LoVo (cell line): Measurements from ENCODE around the gene SRSF4.

Source experiments
- DNase-seq: peaks from one replicate; pipeline ENCODE4 v3.0.0-alpha.2; 2016; ENCODE audit warnings: low spot score

The SRSF4 gene

DNA sequence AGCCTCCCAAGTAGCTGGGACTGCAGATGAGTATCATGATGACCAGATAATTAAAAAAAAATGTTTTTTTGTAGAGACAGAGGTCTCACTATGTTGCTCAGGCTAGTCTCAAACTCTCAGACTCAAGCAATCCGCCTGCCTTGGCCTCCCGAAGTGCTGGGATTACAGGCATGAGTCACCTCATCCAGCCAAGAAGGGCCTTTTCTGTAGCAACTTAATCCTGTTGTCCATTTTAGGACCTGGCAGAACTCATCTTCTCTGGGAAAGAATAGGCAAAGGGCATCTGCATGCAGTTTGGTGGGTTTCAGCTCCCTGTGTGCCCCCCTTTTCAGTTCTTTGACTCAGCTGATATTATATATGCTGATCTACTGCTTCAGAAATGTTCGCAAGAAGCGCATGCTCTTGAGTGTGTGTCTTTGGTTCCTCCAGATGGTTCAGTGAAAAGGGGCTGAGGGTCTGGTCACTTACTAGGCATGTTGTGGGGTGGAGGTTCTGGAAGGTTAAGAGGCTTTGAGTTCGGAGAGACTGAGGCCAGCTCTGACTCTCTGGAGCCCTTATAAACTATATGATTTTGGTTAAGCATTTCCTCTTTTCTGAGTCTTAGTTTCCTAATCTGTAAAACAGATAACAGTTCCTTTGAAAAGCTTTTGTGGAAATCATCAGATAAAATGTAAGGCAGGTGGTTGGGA lies 19.4 kb upstream of the SRSF4 start:
- no peak for DNase-seq

DNA sequence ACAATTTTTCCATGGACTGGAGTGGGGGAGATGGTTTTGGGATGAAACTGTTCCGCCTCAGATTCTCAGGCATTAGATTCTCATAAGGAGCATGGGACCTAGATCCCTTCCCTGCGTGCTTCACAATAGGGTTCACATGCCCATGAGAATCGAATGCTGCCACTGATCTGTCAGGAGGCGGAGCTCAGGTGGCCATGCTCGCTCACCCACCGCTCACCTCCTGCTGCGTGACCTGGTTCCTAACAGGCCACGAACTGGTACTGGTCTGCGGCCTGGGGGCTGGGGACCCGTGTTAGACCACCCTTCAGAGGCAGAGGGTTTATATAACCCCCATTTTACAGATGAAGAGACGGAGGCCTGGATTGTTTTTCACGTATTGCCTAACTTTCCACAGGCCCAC lies 16.3 kb upstream of the SRSF4 start:
- DNase-seq: no peak

DNA sequence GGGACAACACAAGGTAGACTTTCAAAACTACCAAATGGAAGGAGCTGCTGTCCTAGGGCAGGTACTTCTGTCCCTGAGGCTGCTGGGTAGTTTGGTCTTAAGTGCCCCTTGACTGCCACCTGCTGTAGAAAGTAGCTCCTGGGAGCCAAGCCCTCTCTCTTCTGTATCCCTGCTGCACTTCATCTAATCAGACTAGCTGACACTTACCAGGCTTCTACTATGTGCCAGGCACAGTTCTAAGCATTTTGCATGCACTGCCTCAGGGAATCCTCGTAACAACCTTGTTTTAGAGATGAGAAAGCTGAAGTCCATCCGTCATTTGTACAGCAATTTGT lies 15.9 kb upstream of the SRSF4 start:
- no peak for DNase-seq

DNA sequence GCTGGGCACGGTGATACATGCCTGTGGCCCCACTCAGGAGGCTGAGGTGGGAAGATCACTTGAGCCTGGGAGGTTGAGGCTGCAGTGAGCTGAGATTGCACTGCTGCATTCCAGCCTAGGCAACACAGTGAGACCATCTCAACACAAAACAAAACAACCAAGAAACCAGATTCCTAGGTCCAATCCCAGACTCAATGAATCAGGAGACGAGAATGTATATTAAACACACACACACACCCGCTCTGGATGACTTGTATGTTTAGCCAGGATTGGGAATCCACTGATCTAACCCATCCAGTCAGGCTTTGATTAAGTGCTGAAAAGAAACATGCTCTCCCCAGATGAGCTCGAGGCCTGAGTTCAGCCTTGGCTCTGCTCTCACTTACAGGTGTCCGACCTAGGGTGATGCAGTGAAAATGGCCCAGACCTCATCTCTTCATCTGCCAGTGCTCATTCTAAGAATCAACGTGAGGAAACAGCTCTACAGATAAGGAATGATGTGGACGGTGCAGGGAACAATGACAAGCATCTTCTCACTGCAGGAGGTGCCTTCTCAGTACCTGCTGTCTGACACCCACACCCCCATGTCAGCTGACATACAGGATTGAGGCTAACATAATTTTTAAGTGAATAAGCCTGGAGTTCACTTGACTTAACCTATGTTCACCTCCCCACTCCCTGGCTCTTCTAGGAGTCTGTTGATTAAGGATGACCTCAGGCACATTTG lies 15.3 kb upstream of the SRSF4 start:
- no peak for DNase-seq

DNA sequence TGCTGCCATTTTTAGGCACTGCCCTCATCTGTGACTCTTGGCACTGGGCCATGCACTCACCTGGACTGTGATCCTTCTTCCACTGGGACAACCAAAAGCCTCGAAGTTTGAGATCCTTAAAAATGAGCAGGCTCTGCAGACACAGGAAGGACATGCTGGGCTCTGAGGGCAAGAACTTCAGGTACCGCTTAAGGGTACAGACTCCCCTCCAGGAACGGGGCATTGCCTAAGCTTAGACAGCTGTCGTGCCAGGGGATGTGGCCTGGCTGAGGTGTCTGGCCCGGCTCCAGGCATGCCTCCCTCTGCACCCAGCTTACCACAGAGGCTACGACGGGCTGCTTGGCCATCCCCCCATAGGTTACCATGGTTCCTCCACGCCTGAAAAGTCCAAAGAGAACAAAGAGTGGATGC lies 14.2 kb upstream of the SRSF4 start:
- DNase-seq: no peak

DNA sequence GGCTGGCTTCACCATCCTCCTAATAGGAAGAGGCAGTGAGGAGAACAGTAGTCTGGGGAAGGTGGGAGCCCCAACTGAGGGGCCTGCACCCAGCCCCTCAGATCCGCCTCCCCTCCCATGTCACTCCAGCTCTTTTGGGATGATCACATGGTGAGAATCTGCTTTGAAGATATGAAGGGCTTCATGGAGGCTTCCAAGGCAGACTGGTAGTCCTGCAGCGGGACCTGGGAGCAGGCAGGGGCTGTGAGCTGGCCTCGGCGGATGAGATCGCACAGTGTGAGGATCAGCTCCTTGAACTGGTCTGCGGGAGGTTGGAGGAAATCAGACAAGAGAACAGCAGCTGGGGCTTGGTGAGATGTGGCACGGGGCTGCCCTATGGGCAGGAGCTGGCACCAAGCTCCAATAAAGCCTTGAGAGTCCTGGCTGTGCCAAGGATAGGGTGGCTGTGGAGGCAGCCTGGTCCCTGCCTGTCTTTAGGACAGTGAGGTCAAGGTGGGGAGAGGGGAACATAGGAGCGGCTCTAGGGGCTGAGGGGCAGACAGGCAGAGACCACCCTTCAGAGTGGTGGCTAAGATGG lies 12.3 kb upstream of the SRSF4 start:
- DNase-seq: no peak

DNA sequence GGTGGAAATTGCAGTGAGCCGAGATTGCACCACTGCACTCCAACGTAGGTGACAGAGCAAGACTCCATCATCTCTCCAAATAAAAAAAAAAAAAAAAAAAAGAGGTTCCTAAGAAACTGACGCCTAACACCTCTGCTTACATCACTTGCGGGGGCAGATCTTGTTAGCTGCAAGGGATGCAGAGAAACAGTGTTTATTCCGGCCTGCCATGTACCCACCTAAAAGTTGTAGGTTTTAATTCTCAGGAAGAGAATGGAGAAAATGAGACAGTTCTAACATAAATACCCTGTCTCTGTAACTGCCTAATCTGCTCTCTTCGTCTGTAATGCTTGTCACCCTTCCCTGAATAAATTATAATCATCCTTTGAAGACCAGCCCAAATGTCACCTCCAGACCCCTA lies 9.0 kb upstream of the SRSF4 start:
- DNase-seq: no peak

DNA sequence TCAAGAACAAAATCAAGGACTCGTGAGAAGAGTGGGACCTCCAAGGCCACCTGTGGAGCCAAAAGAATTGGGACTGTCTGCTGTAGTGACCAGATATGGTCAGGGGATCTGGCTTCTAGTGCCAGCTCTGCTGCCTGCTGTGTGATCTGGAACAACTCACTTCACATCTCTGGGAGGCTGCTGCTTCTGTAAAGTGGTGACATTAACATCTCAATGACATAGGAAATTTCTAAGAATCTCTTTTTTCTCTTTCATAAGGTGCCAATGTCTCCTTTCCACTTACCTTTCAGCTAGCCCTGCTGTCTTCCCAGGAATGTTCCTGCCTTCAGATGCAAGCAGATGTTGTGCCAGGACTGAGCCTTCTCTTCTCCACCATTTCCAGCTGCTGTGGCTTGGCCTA lies 5.0 kb upstream of the SRSF4 start:
- no peak for DNase-seq

DNA sequence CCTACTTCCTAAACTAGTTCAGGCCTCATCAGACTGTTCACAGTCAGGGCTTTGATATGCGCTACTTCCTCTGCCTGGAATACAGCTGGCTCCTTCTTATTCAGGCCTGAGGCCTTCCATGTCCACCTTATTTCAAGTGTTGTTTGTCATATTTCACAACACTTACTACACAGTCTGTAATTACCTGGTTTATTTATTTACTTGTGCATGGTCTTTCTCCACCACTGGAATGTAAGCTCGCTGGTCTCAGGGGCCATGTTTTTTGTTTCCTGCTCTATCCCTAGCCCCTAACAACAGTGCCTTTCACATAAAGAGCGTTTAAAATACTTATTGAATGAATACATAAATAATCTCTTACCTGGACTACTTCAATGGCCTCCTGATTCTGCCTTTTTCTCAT lies 4.6 kb upstream of the SRSF4 start:
- DNase-seq: no peak

DNA sequence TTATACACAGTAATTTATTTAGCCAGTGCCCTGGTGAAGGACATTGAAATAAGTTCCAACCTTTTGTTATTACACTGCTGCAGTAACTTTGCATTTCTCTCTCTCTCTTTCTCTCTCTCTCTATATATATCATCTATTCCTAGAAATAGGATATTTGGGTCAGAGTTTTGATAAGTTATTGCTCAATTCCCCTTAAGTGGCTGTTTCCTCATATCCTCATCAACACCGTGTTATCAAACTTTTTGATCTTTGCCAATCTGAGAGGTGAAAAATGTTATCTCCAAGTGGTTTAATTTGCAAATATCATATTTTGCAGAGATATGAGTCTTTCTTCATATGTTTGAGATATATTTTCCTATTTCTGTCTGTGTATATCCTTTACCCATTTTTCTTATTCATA lies 1.6 kb upstream of the SRSF4 start:
- DNase-seq: no peak

DNA sequence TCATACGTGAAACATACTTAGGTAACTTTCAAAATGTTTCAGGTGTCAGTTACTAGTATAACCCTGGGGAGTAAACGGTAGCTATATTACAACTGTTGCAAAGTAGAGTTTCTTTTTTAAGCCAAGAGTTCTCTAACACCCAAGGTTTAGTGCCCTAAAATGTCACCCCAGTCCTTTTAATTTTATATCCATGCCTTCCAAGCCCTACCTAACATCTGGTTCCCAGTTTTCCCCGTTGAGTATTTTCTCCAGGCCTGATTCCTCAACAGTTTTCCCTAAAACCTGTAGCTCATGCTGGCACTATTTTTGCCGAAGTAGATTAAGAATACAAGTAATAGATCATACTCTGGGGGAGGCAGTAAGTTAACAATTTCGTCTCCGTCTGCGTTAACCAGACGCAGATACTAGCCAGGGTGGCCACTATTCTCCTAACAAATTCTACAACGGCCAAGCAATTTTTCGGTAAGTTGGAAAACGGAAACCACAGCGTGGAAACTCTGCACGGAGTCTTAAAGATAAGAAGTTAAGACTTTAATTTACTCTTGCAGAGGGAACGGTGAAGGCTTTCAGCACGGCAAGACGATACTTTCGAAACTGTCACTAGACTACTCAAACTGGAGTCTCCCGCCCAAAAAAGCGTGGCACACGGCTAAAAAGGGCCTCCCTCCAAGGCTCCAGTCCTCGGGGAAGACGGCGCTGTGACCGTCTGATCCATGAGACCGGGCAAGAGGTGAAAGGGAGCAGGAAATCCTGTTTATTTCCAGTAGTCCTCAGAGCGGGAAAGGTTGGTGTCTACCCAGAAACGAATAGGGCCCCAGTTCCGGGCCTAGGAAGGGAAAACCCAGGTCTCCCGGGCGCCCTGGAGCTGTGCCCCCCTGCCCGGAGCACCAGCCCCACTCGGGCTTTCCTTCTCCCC lies 945 bp downstream of the SRSF4 start:
- no peak for DNase-seq

DNA sequence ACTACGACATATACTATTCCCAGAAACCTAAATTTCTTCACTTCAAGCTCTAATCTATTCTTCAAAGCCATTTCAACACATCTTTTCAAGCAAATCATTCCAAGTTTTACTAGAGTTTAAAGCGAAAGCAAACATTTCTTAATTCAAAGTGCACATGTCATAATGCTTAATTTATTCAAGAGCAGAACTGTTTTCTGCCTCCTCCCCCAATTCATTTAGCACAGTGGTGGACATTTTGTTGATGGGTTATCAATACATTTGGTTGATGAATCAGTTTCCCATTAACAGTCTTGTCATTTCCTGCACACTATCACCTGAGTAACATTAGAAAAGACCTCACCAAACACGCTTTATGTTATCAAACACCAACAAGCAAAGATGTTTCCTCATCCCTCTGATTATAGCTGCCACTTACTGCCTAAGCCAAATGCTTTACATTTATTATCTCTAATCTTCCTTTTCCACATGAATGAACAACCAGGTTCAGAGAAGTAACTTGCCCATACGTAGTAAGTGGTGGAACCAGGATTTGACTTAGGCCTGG lies 2.0 kb downstream of the SRSF4 start:
- DNase-seq: no peak

DNA sequence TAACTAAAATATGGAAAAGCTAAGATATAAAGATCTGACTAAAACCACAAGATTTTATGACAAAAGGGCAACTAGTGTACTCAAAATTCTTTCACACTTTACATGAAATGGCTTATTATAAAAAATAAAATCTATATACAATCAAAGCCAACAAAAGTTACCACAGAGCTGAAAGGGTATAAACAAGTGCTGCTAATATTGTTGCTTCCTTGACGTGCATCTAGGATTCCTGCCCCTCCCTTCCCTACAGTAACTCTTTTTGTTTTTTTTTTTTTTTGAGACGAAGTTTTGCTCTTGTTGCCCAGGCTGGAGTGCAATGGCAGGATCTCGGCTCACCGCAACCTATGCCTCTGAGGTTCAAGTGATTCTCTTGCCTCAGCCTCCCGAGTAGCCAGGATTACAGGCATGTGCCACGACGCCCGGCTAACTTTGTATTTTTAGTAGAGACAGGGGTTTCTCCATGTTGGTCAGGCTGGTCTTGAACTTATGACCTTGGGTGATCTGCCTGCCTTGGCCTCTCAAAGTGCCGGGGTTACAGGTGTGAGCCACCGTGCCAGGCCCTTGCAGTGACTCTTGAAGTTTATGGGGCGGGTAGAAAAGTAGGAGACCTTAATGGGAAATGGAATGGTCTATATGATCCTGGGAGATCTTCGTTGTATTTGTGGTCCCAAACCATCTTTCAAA lies 4.5 kb downstream of the SRSF4 start:
- DNase-seq: no peak

DNA sequence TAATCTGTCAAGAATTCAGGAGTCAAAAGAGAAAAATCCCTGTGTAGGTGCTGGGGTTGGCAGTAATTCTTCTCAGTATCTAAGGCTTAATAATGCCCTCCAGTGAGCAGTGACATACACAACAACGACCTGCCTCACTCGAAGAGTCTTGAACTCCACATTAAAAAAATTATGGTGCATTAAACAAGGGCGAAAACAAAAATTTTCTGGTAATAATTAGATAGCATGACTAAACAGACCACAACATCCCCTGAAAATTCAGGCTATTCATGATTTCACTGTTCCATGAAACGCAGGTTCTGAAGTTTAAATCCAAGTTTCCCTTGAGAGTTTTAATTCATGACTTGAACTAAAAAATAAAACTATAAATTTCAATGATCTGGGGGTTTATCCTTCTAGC lies 5.1 kb downstream of the SRSF4 start:
- DNase-seq: no peak

DNA sequence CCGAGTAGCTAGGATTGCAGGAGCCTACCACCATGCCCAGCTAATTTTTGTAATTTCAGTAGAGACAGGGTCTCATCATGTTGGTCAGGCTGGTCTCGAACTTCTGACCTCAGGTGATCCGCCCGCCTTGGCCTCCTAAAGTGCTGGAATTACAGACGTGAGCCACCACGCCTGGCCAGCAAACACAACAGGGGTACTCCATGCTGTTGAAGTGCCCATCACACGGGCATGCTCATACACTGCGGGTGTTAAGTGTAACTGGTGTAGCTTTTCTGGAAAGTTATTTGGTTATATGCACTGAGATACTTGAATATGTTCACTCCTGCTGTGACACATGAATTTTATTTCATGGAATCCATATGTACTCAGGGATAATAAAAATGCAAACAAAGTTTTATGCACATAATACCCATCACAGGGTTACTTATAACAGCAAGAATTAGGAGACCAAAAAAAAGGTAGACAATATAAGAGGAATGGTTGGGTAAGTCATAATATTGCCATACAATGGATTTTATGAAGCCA lies 9.2 kb downstream of the SRSF4 start:
- no peak for DNase-seq

DNA sequence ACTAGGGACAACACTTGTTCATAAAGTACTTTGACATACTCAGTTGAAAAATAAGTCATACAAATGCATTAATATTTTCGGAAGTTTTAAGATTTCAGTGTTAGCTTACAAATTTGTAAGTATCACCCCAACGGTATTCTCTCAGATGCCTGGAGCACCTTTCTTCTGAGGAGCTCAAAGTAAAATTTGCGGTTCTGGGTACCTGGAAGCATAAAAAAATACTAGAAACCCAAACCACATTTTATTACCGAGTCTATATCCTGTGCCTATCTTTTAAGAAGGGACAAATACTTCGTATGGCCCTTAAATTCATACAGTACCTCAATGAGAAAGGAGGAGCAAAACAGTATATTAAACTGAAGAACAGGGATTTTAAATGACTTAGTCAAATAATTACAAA lies 10.2 kb downstream of the SRSF4 start:
- no peak for DNase-seq

DNA sequence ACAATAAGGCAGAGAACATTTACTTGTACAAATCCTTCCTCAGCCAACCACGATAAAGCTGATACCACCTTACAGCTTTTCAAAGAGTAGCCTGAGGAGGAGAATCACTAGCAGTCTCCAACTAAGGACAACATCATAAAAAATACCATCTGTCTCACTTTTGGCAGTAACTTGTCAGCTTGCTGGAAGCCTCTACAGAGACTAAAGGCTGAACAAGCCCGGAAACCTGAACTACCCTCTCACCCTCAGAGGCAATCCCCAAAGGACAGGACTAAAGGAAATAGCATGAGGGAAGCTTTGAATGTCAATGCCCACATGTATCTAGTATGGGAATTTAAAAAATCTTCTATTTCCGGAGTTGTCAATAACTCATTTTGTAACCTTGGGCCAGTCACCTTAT lies 10.6 kb downstream of the SRSF4 start:
- DNase-seq: no peak

DNA sequence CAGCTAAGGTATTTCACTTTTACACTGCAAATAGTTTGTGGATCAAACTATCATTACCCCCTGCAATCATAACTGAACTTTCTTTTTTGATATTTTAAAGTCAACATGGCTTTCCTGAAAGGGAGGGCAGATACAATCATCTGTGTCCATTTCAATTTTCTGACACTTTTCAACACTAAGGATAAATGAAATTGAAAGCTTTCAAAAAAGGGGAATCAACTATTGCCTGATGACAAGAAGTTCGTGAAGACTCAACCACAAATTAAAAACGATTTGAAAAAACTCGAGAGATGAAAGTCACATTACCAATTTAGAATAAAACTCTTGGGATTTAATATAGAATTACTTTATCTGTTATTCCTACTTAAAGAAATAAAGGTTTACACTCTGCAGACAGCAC lies 11.7 kb downstream of the SRSF4 start:
- no peak for DNase-seq

DNA sequence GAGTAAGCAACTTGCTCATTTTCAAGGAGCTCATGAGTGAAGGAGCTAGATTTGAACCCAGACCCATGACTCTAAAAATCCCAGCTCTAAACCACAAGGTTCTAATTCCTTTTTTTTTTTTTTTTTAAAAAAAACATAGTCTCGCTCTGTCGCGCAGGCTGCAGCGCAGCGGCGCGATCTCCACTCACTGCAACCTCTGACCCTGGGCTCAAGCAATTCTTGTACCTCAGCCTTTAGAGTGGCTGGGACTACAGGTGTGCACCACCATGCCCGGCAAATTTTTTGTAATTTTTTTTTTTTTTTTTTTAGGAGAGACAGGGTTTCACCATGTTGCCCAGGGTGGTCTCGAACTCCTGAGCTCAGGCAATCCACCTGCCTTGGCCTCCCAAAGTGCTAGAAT lies 13.8 kb downstream of the SRSF4 start:
- no peak for DNase-seq

DNA sequence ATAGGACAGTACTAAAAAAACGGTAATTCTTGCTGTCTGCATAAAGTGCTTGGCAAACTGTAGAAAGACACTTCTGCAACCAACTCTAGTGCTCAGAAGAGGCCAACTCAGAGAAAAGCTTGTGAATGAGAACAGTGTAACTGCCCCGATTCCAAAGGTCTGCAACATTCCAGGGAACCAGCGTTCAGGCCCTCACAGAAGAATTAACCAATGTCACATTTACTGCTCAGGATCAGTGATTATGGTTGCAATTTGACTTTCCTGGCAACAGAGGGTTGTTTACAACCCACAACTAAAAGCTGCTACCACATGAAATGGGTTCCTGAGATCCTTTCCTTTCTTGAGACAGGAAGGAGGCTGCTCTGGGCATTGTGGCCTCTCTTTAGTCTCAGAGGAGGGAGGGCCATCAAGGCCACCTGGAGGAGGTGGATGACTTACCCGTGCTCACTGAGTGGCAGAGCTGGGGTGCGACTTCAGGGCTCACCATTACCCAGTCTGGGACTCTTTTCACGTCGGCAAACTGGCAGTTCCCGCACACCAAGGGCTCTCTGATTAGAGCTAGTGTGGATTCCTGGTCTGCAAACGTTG lies 15.3 kb downstream of the SRSF4 start:
- DNase-seq: no peak

DNA sequence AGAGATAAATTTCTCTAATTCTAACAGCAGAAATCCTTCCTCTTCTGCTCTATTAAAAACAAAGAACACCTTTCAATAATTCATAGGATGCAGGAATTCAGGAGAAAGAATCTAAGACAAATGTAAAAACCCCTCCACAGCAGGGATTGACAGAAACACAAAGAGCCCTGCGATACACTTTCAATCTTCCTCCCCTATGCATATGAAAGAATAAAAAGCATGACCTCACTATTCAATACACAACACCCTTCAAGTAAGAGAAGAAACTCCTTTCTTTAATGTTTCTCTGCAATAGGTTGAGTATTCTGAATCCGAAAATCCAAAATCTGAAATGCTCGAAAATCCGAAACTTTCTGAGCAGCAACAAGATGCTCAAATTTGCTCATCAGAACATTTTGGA lies 17.1 kb downstream of the SRSF4 start:
- DNase-seq: no peak
